Activated B cell treated with CpG ODN at 0.5 μM for 24 hours (primary cell): ENCODE data around the gene CCDC136. TPM values are rescaled to one million over a fixed set of nuclear protein-coding genes. Genes with fewer than 3 reads are reported as not detected.

Experiments
- ATAC-seq: fragments of 200-7000 bp; cut with Tn5 transposase; one replicate; pipeline ENCODE4 v1.10.0; 2021; ENCODE audit warnings: low read depth, mild to moderate bottlenecking, moderate library complexity
- CTCF ChIA-PET: fragments of 350-600 bp; sonication (Branson Sonifier 250); formaldehyde crosslinking; loops from one replicate; lab custom pipeline; 2021; ENCODE audit warnings: antibody characterized with exemption; lab: Charles Lee
- POLR2A ChIA-PET: fragments of 350-600 bp; sonication (Branson Sonifier 250); formaldehyde crosslinking; loops from one replicate; lab custom pipeline; 2021; ENCODE audit warnings: antibody characterized with exemption; lab: Charles Lee
- DNase-seq: peaks from one replicate; pipeline ENCODE4 v3.0.0; 2022
- H3K27ac Mint-ChIP-seq: one replicate; pipeline ENCODE4 v1.8.0; 2020; ENCODE audit warnings: mixed read lengths
- H3K27me3 Mint-ChIP-seq: one replicate; pipeline ENCODE4 v1.8.0; 2021; ENCODE audit warnings: mixed read lengths
- H3K36me3 Mint-ChIP-seq: one replicate; pipeline ENCODE4 v1.8.0; 2021; ENCODE audit warnings: low read depth, mixed read lengths
- H3K4me1 Mint-ChIP-seq: one replicate; pipeline ENCODE4 v1.8.0; 2021; ENCODE audit warnings: mixed read lengths
- H3K4me3 Mint-ChIP-seq: one replicate; pipeline ENCODE4 v1.8.0; 2020; ENCODE audit warnings: mild to moderate bottlenecking, mixed read lengths
- H3K9me3 Mint-ChIP-seq: one replicate; pipeline ENCODE4 v1.8.0; 2020; ENCODE audit warnings: mixed read lengths
- CTCF ChIP-seq: fragments of 200-600 bp; IDR thresholded peaks from one replicate; pipeline ENCODE4 v1.8.0; 2022; ENCODE audit warnings: antibody characterized with exemption, mild to moderate bottlenecking
- intact Hi-C: fragments of 100-400 bp; cut with micrococcal nuclease; formaldehyde crosslinking; loops from one replicate; pipeline ENCODE4 v1.15.1; 2024
- total RNA-seq: library from RNA; stranded (reverse); gene quantifications from 2 replicates; pipeline ENCODE4 v1.2.3, GENCODE V29; 2022

Gene CCDC136
- total RNA-seq, 1 donor from 2014 or later, result 5.1 TPM

GRCh38 chr7:128827971-128828711, 36.4 kb downstream of the CCDC136 start:
- intact Hi-C loops, result no loop called here
- H3K9me3 Mint-ChIP-seq, result no peaks in the 10 kb centered on the region
- POLR2A ChIA-PET, result no interaction called here
- DNase-seq (no peak), ATAC-seq (no peak)
- H3K4me1 Mint-ChIP-seq, result peaks cover 24% of the 10 kb centered on the region
- H3K27me3 Mint-ChIP-seq, result peaks cover 33% of the 10 kb centered on the region
- no peak overlapping the region for H3K27ac Mint-ChIP-seq
- TF ChIP-seq CTCF, result no peak
- H3K4me3 Mint-ChIP-seq, result no peak overlapping the region
- H3K36me3 Mint-ChIP-seq, result no peaks in the 10 kb centered on the region
- CTCF ChIA-PET, result no interaction called here

GRCh38 chr7:128829391-128830166, 37.8 kb downstream of the CCDC136 start:
- Mint-ChIP-seq H3K4me1 (peaks cover 24% of the 10 kb centered on the region), H3K27ac (no peak overlapping the region), H3K9me3 (no peaks in the 10 kb centered on the region), H3K27me3 (peaks cover 24% of the 10 kb centered on the region), H3K36me3 (no peaks in the 10 kb centered on the region), H3K4me3 (peak overlapping the region; percentile 64)
- CTCF ChIA-PET, result no interaction called here
- intact Hi-C loops, result no loop called here
- ATAC-seq, result no peak
- POLR2A ChIA-PET, result no interaction called here
- no peak for DNase-seq
- TF ChIP-seq CTCF, result no peak

DNA sequence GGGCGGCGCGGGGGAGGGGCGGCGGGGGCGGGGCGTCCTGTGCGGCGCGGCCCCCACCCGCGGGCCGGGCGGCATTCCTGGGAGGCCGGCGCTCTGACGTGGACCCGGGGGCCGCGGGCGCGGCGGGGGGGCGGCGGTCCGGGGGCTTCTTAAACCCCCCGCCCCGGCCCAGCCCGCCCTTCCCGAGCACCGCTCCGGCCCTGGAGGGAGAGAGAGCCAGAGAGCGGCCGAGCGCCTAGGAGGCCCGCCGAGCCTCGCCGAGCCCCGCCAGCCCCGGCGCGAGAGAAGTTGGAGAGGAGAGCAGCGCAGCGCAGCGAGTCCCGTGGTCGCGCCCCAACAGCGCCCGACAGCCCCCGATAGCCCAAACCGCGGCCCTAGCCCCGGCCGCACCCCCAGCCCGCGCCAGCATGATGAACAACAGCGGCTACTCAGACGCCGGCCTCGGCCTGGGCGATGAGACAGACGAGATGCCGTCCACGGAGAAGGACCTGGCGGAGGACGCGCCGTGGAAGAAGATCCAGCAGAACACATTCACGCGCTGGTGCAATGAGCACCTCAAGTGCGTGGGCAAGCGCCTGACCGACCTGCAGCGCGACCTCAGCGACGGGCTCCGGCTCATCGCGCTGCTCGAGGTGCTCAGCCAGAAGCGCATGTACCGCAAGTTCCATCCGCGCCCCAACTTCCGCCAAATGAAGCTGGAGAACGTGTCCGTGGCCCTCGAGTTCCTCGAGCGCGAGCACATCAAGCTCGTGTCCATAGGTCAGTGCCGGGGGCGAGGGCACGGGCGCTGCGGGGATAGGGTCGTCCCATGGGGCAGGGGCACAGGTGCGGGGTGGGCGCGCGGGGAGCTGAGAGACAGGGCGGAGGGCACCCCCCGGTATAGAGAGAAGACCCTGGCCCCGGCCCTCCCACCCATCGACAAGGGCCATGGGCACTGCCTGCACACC, 38.7 kb downstream of the CCDC136 start, which contains the start of gene FLNC:
TSS of gene FLNC (plus strand) at position 176 of the 947 bp plus-strand sequence. CDS start at position 408, 232 bp downstream.
- CTCF ChIA-PET, result no interaction called here
- no peak within 1 kb of the TSS for H3K27ac Mint-ChIP-seq
- peaks cover 24% of the 10 kb centered on the region for H3K4me1 Mint-ChIP-seq
- peaks cover 26% of the 10 kb centered on the region for H3K27me3 Mint-ChIP-seq
- POLR2A ChIA-PET, result no interaction called here
- no peaks in the 10 kb centered on the region for H3K36me3 Mint-ChIP-seq
- no peak for TF ChIP-seq CTCF
- ATAC-seq, result peak; percentile 60
- intact Hi-C loops, result no loop called here
- H3K4me3 Mint-ChIP-seq, result peak within 1 kb of the TSS; percentile 76
- DNase-seq, result peak; percentile 39
- H3K9me3 Mint-ChIP-seq, result no peaks in the 10 kb centered on the region

GRCh38 chr7:128831178-128831993, 39.6 kb downstream of the CCDC136 start:
- ChIA-PET POLR2A (no interaction called here), CTCF (no interaction called here)
- Mint-ChIP-seq H3K27ac (no peak overlapping the region), H3K27me3 (peaks cover 26% of the 10 kb centered on the region), H3K9me3 (no peaks in the 10 kb centered on the region), H3K4me3 (peak overlapping the region; percentile 65), H3K4me1 (peaks cover 24% of the 10 kb centered on the region), H3K36me3 (no peaks in the 10 kb centered on the region)
- intact Hi-C loops, result no loop called here
- no peak for TF ChIP-seq CTCF
- DNase-seq (no peak), ATAC-seq (peak; percentile 32)
